SK-MEL-5 (cell line): ENCODE results near the gene MAP3K6. TPM values are rescaled to one million over a fixed set of nuclear protein-coding genes. Genes with fewer than 3 reads are reported as not detected.
A peak's percentile ranks its signal among the peaks of the same experiment; 100 is the strongest.
"Not testable (repeated sequence)": the region's sequence is repeated elsewhere in the genome, so short reads cannot be mapped to it uniquely, and the experiment has no call there.

ENCODE experiments used
- DNase-seq: peaks from one replicate; pipeline ENCODE4 v3.0.0-alpha.2; 2016; ENCODE audit warnings: low read depth, low spot score
- in situ Hi-C: cut with HindIII; loops from 2 replicates; pipeline ENCODE4 v1.10.0; 2016; ENCODE audit warnings: low sequenced_read_pairs, high pct_unique_total_duplicates, low pct_unique_long_range_greater_than_20kb
- total RNA-seq: library from RNA; depleted of rRNA; stranded (reverse); fragments of >200 nt; shearing (Covaris generic); gene quantifications from 2 replicates; pipeline ENCODE4 v1.2.3, GENCODE V29; 2014

MAP3K6 gene
- total RNA-seq, 1 experiment from 2014 or later: 5.5 TPM

DNA sequence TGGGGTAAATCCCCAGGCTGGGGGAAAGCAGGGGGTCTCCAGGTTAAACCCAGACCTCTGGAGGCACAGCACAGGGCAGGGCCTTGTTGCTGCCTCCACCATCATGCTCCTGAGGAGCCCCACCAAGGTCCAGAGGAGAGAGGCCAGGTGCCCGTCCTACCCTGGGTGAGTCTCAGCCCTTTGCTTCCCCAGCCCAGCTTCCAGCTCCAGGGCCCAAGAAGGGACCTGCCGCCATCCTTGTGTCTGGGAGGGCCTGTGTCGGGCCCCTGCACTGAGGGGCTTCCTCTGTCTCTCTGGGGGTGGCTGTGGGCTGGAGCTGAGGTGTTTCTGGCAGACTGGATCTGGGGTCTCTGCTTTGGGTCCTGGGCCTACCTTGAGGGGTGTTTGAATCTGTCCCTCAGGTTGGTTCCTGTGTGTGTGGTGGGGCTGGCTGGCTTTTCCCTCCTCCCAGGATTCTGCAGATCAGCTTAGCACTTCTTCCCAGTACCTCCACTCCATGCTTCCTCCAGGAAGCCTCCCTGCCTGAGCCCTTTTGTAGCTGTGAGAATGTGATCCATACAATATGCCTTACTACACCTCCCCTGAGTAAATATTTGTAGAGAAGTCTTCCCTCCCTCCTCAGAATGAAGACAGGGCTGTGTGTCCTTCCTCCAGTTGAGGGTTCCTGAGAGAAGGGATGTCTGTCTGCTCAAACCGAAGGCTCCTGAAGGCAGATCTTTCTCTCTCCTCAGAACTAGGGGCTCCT, 31.8 kb upstream of the MAP3K6 start:
- in situ Hi-C loops: no loop called here

GRCh38 chr1:27397749-27398148, 31.0 kb upstream of the MAP3K6 start:
- in situ Hi-C loops: no loop called here

More for the DNA sequence above, 31.8 kb upstream of the MAP3K6 start:
- no peak for DNase-seq

DNA sequence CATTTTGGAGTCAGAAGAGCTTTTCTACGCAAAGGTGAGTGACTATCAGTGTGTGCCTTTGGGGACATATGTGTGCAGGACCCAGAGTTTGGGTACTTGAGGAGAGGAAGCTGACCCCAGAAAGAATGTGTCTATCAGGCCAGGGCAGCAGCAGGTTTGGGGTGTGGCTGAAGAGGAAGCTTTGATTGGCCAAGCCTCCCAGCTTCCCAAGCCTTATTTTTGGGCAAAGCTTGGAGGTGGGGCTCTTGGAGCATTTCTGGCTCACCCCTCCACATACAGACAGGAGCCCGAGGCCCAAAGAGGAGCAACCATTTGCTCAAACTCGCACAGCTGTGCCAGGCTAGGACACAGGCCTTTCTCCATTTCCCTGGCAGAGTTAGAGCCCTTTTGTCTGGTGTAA, 30.3 kb upstream of the MAP3K6 start:
- in situ Hi-C loops: no loop called here
- DNase-seq: no peak

More at GRCh38 chr1:27397749-27398148, 31.0 kb upstream of the MAP3K6 start:
- DNase-seq: no peak

DNA sequence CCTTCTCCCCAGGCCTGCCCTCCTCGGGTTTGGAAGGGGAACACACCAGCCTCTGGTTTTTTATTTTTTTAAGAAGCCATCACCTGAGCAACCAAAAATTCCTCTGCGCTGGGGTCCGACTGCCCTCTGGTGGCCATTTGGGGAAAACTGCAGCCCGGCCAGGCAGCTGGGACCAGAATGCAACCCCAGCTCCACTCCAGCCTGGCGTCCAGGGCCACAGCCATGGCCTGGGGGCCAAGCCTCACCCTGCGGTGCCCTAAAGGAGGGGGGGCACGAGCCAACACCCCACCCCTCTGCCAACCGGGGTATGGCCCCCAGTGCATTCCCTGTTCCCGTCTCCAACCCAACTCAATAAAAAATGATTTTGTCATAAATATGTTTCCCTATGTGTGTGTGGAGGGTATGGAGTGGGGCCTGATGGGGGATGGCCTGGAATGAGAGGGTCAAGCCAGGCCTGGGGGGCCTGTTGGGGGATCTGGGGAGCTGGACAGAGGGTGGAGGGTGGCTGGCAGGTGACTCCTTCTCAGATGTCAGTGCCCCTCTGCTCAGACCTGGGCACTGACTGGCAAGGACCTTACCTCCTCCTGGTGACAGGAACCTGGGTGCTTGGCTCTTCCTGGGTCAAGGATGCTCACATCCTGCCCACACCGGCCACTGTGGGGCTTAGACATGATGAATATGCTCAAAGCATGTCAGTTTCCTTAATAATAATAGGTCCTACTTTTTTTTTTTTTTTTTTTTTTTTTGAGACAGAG, 28.9 kb upstream of the MAP3K6 start:
- in situ Hi-C loops: no loop called here
- peak; percentile 79 for DNase-seq

GRCh38 chr1:27394925-27395324, 28.2 kb upstream of the MAP3K6 start:
- in situ Hi-C loops: no loop called here
- no peak for DNase-seq

DNA sequence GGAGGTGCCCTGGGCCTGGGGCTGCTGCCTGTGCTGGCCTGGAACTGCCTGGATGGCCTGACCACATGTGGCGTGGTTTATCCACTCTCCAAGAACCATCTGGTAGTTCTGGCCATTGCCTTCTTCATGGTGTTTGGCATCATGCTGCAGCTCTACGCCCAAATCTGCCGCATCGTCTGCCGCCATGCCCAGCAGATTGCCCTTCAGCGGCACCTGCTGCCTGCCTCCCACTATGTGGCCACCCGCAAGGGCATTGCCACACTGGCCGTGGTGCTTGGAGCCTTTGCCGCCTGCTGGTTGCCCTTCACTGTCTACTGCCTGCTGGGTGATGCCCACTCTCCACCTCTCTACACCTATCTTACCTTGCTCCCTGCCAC, 27.5 kb upstream of the MAP3K6 start:
- in situ Hi-C loops: no loop called here
- DNase-seq: no peak

- no peak for DNase-seq
- in situ Hi-C loops: no loop called here
These were observed 27.0 kb upstream of the MAP3K6 start for GRCh38 chr1:27393641-27394281.

- no peak for DNase-seq
- in situ Hi-C loops: no loop called here
These were observed 26.2 kb upstream of the MAP3K6 start for GRCh38 chr1:27392778-27393635.

DNA sequence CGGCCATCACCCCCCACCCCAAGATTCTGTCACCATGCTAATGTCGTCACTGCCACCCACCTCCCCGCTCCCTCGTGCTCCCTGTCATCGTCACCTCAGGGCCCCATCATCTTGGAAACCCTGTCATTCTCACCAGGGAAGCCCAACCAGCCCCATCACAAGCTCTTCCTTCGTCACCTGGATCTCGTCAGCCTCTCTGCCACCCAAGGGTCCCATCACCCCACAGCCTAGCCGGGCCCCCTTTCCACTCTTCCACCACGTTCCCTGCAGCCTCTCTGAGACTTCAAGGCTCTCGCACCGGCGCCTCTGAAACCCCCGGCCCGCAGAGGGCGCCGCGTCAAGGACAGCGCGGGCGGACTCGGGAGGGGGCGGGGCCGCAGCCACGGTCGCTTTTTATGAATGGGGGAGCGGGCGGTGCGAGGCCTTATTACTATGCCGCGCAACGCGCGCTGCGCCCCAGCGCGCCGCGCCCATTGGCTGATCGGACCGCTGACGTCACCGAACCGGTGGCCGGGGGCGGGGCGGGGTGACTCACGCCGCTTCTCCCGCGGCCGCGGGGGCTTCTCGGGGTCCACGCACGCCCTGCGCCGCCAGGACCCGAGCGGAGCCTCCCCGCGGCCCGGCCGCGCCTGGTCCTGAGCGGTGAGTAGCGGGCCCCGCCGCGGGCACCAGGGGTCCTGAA, 25.5 kb upstream of the MAP3K6 start, which contains the start of gene GPR3:
TSS of gene GPR3 (plus strand) at position 527 of the 682 bp plus-strand sequence. CDS start 1,177 bp downstream, outside the sequence.
- in situ Hi-C loops: no loop called here

DNA sequence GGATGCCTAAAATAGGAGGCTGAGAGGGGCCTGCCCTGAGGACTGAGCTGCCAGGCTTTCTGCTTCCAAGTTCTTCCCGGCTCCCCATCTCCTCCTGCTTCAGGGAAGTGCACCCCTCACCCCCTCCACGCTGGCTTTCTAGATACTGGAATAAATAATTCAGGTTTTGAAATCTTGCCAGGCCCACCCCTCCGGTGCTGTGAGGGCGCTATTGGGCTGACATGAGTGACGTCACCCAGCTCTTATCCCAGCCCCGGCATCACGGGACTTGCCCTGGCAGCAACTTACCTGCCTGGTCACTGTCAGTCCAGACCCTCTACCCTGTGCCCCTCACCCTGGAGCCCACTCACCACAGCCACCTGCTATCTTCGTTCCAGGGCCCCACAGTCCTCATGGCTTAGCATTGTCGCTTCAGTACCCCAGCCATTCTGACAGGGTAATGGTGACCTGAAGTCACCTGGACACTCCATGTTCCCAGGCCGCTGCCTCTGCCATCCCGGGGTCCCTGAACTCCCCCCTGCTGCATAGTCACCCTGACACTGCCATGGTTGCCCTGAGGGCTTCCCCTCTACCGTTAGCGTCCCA, 24.8 kb upstream of the MAP3K6 start:
- in situ Hi-C loops: no loop called here
- DNase-seq: peak; percentile 38

More for the DNA sequence above, 25.5 kb upstream of the MAP3K6 start, which contains the start of gene GPR3:
- peak; percentile 84 for DNase-seq

- peak; percentile 63 for DNase-seq
- in situ Hi-C loops: no loop called here
These were observed 21.7 kb upstream of the MAP3K6 start for GRCh38 chr1:27388337-27389005.

DNA sequence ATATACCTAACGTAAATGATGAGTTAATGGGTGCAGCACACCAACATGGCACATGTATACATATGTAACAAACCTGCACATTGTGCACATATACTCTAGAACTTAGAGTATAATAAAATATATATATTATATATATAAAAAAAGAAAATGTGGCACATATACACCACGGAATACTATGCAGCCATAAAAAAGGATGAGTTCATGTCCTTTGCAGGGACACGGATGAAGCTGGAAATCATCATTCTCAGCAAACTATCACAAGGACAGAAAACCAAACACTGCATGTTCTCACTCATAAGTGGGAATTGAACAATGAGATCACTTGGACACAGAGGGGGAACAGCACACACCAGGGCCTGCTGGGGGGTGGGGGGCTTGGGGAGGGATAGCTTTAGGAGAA, 18.0 kb upstream of the MAP3K6 start:
- DNase-seq, in situ Hi-C loops: not testable (repeated sequence)

- no peak for DNase-seq
- in situ Hi-C loops: no loop called here
These were observed 16.9 kb upstream of the MAP3K6 start for GRCh38 chr1:27383661-27384060.

GRCh38 chr1:27383039-27383605, 16.4 kb upstream of the MAP3K6 start, which contains the start of gene CD164L2:
CD164L2 (minus strand) TSS chr1:27383333; CDS start chr1:27383239, 94 bp downstream.
- in situ Hi-C loops: no loop called here
- DNase-seq: no peak

GRCh38 chr1:27381969-27382762, 15.4 kb upstream of the MAP3K6 start:
- in situ Hi-C loops: no loop called here
- no peak for DNase-seq
